ENCODE measurements around the gene NMRK2. TPM values are rescaled to one million over a fixed set of nuclear protein-coding genes. Genes with fewer than 3 reads are reported as not detected.
A peak's percentile ranks its signal among the peaks of the same experiment; 100 is the strongest.
"Not testable (repeated sequence)": the region's sequence is repeated elsewhere in the genome, so short reads cannot be mapped to it uniquely, and the experiment has no call there.

NMRK2 gene
- total RNA-seq, 1 donor from 2014 or later: not detected

- DNase-seq (ENCODE audit: low spot score in 2 of 2): no peak
- FAIRE-seq: no peak
Observed at GRCh38 chr19:3963458-3964255, 30.8 kb downstream of the NMRK2 start.

GRCh38 chr19:3964256-3965194 is 31.7 kb downstream of the NMRK2 start:
- FAIRE-seq: no peak

GRCh38 chr19:3966051-3967017 is 33.5 kb downstream of the NMRK2 start:
- FAIRE-seq (no peak), DNase-seq (ENCODE audit: low spot score in 2 of 2) (no peak)

More at GRCh38 chr19:3964256-3965194, 31.7 kb downstream of the NMRK2 start:
- DNase-seq (ENCODE audit: low spot score in 2 of 2): no peak

GRCh38 chr19:3967983-3968382 is 35.1 kb downstream of the NMRK2 start:
- not testable (repeated sequence) for FAIRE-seq; DNase-seq (ENCODE audit: low spot score in 2 of 2)

GRCh38 chr19:3968556-3969434 is 35.9 kb downstream of the NMRK2 start:
- peak; percentile 64 to 74 for DNase-seq (ENCODE audit: low spot score in 2 of 2)
- FAIRE-seq: no peak

GRCh38 chr19:3969435-3970312 is 36.8 kb downstream of the NMRK2 start:
- DNase-seq (ENCODE audit: low spot score in 2 of 2) (no peak), FAIRE-seq (no peak)

- FAIRE-seq: no peak
- no peak for DNase-seq (ENCODE audit: low spot score in 2 of 2)
Observed at GRCh38 chr19:3970313-3970807, 37.5 kb downstream of the NMRK2 start.

GRCh38 chr19:3970808-3971598 is 38.1 kb downstream of the NMRK2 start, which contains the start of gene DAPK3:
Gene DAPK3 (minus strand): TSS chr19:3971099. CDS start chr19:3969735, 1,364 bp downstream.
- FAIRE-seq (no peak), DNase-seq (ENCODE audit: low spot score in 2 of 2) (peak; percentile 96 to 97)

- FAIRE-seq (no peak), DNase-seq (ENCODE audit: low spot score in 2 of 2) (no peak)
Observed at GRCh38 chr19:3975144-3975543, 42.3 kb downstream of the NMRK2 start.

GRCh38 chr19:3975637-3976087 is 42.8 kb downstream of the NMRK2 start:
- DNase-seq (ENCODE audit: low spot score in 2 of 2) (no peak), FAIRE-seq (no peak)

- no peak for FAIRE-seq
- no peak for DNase-seq (ENCODE audit: low spot score in 2 of 2)
Observed at GRCh38 chr19:3976495-3977241, 43.8 kb downstream of the NMRK2 start.

GRCh38 chr19:3977242-3978143 is 44.6 kb downstream of the NMRK2 start:
- DNase-seq (ENCODE audit: low spot score in 2 of 2) (no peak), FAIRE-seq (no peak)

- DNase-seq (ENCODE audit: low spot score in 2 of 2) (no peak), FAIRE-seq (no peak)
Observed at GRCh38 chr19:3978145-3978544, 45.3 kb downstream of the NMRK2 start.

GRCh38 chr19:3979289-3979673 is 46.4 kb downstream of the NMRK2 start:
- no peak for FAIRE-seq
- DNase-seq (ENCODE audit: low spot score in 2 of 2): no peak

GRCh38 chr19:3979674-3980352 is 46.9 kb downstream of the NMRK2 start:
- FAIRE-seq: no peak
- no peak for DNase-seq (ENCODE audit: low spot score in 2 of 2)

All from frontal cortex (tissue), 4 donors.